ENCODE results near the gene HTR7.
"Not testable (repeated sequence)": the region's sequence is repeated elsewhere in the genome, so short reads cannot be mapped to it uniquely, and the experiment has no call there.

The HTR7 gene

DNA sequence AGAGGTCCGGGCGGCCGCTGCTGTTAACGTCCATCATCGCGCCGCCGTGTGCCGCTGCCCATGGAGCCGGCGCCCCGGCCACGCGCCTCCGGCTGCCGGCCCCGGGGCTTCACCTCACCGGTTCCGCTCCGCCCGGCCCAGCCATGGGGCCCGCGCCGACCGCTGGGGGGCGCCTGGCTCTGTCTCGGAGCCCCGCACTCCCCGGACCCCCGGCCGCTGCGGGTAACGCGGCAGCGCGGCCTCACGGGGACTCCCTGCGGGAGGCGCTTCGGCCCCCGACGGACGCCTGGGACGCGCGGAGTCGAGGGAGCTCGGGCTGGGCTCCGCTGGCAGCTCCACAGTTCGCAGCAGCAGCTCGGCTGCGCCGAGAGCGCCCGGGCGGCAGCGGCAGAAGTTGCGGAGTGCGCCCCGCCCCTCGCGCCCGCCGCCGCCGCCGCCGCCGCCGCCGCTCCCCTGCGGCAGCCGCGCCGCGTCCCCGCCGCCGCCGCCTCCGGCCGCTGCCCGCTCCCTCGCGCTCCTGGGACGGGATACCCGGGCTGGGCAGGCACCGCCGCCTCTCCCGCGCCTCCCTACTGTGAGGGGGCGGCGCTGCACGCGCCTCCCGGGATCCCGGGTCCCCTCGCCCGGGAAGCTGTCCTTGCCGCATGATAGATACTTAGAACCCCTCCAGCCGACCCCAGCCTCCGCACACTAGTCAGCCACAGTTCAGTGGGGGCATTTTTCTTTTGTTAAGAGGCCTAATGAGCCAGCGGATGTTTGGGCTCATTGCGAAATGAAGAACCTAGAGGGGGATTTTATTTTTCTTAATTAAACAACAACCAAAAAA lies at the start of gene HTR7:
Gene HTR7 (minus strand): TSS at position 405 of the 826 bp plus-strand sequence. CDS start 368 bp downstream, at position 37.
- no peaks in the 10 kb centered on the region for H3K9me3 Mint-ChIP-seq
- peak; percentile 64 to 71 for DNase-seq
- peak; percentile 89 for ATAC-seq
- H3K27ac Mint-ChIP-seq = peak within 1 kb of the TSS; percentile 68 to 76
- peak within 1 kb of the TSS; percentile 88 to 96 for H3K4me3 Mint-ChIP-seq
- H3K27me3 Mint-ChIP-seq = peaks cover 85% of the 10 kb centered on the region
- H3K4me1 Mint-ChIP-seq = peaks cover 15% of the 10 kb centered on the region

DNA sequence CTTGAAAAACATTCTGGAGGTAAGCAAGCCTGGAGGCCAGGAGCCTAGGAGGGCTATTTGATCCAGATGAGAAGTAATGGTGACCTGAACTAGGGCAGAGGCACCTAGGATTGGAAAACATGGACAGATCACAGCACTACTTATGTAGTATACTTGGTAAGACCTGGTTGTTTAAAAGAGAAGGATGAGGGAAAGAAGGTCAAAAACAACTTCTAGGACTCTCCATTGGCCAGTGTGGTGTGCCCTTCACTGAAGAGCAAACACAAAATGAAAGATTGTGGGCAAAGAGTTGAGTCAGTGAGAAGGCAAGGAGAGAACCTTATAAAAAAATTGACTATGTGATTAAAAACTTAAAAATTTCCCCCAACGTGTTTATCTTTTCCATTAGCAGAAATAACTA lies 48.8 kb upstream of the HTR7 start:
- no peak overlapping the region for H3K27ac Mint-ChIP-seq
- ATAC-seq = peak; percentile 76
- peak in 1 of 2 donors; percentile 11 for DNase-seq
- H3K27me3 Mint-ChIP-seq = no peaks in the 10 kb centered on the region
- H3K4me1 Mint-ChIP-seq = peaks cover 18% of the 10 kb centered on the region
- H3K9me3 Mint-ChIP-seq = peaks cover 0 to 4% of the 10 kb centered on the region in 2 donors
- no peak overlapping the region for H3K4me3 Mint-ChIP-seq

DNA sequence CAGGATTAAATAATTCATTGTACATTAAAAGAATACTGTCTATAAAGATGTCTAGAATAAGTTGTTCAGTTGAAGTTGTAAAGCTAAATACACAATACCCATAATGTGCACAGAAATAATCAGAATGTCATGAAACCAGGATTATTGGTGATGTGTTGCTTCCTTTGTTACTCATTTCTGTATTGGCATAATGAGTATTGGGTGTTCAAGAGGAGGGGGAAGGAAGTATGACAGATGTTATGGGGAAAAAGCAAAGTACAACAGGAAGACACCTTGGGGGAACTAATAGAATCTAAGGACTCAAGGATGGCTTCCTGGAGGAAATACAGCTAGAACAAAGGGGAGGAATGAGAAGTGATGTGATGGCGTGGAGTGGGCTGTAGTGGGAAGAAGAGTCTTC lies 48.1 kb upstream of the HTR7 start:
- no peak for DNase-seq

DNA sequence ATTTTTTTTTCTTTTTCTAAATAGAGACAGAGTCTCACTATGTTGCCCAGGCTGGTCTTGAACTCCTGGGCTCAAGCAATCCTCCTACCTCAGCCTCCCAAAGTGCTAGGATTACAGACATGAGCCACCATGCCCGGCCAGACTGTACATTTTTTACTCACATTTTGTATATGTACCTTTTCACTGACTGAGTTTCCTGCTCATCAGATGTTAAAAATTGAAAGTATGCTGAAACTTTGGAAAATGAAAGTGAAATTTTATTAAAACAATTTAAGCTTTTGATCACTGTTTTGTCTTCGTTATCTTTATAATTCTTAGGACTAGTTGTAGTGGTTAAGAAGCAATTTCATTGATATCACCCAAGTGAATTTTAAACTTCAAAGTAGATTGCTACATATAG lies 39.1 kb upstream of the HTR7 start:
- ATAC-seq, DNase-seq, H3K27me3 Mint-ChIP-seq, H3K9me3 Mint-ChIP-seq: not testable (repeated sequence)
- Mint-ChIP-seq H3K4me3 (peak overlapping the region in 1 of 2 donors; percentile 56), H3K27ac (peak overlapping the region; percentile 15 to 80), H3K4me1 (peaks cover 12% of the 10 kb centered on the region)

More for the DNA sequence above, 48.1 kb upstream of the HTR7 start:
- ATAC-seq = peak; percentile 84
- H3K9me3 Mint-ChIP-seq = peaks cover 0 to 4% of the 10 kb centered on the region in 2 donors
- peak overlapping the region in 1 of 2 donors; percentile 74 for H3K27ac Mint-ChIP-seq
- H3K4me3 Mint-ChIP-seq = peak overlapping the region in 1 of 2 donors; percentile 52
- H3K27me3 Mint-ChIP-seq = no peaks in the 10 kb centered on the region
- peaks cover 17% of the 10 kb centered on the region for H3K4me1 Mint-ChIP-seq

DNA sequence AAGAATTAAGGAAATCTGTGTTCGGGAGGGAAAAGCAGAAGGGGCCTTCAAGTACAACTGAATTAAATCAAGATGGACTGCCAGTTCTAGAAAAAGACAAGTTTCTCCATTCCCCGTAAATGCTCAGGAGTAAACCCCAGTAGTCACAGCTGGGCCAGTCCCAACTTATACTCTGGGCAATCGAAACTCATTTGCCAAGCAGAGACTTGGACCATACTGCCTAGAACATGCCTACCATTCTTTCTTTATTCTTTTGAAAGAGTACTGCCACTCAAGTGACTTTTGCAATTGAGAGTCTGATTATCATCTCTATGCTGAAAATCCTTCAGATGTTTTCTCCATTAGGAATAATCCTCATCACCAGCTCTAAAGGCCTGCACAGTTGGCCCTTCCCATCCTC lies 35.4 kb upstream of the HTR7 start:
- DNase-seq (no peak), ATAC-seq (no peak)
- Mint-ChIP-seq H3K9me3 (no peaks in the 10 kb centered on the region), H3K4me3 (no peak overlapping the region), H3K4me1 (peaks cover 12% of the 10 kb centered on the region), H3K27me3 (no peaks in the 10 kb centered on the region), H3K27ac (no peak overlapping the region)

DNA sequence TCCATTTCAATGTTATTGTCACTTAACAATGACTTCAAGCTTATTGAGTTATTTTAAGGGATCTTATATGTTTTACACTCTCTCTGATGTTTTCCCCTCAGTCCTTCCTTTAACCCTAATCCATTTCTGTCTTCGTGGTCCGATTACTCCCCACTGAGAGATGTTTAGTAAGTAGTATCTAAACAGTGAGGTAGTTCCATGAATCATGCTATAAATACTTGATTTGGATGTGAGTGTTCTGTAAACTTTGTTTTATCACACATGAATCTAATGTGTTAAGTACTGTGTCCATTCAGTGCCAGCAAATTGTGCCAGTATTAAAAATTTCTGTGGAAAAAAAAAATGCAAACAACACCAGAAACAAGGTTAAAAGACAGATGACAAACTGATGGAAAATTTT lies 32.5 kb upstream of the HTR7 start:
- ATAC-seq (no peak), DNase-seq (no peak)
- Mint-ChIP-seq H3K4me1 (no peaks in the 10 kb centered on the region), H3K27me3 (no peaks in the 10 kb centered on the region), H3K4me3 (no peak overlapping the region), H3K27ac (no peak overlapping the region), H3K9me3 (no peaks in the 10 kb centered on the region)

GRCh38 chr10:90889636-90890035 lies 31.8 kb upstream of the HTR7 start:
- DNase-seq = no peak
- H3K4me1 Mint-ChIP-seq = no peaks in the 10 kb centered on the region

DNA sequence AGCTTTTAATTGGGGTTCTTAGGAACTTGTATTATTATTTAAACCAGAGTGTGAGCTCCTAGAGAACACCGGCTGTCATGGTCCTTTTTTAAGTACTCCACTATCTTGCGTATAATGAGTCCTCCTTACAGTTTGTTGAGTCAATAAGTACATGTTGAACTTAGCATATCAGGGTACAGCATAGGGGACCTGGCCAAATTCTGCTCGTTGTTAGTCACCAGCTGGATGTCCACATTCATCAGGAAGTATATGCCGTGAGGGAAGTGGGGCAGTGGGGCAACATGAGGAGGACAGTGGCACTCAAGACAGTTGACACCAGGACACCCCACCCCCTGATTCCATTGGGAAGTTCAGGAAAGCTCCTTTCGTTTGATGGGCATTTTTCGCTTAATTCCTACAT lies 30.5 kb upstream of the HTR7 start:
- no peak for ATAC-seq
- DNase-seq = no peak
- Mint-ChIP-seq H3K4me1 (no peaks in the 10 kb centered on the region), H3K27ac (no peak overlapping the region), H3K4me3 (no peak overlapping the region), H3K27me3 (no peaks in the 10 kb centered on the region), H3K9me3 (no peaks in the 10 kb centered on the region)

More at GRCh38 chr10:90889636-90890035, 31.8 kb upstream of the HTR7 start:
- Mint-ChIP-seq H3K4me3 (no peak overlapping the region), H3K27ac (no peak overlapping the region), H3K9me3 (no peaks in the 10 kb centered on the region), H3K27me3 (no peaks in the 10 kb centered on the region)
- ATAC-seq = no peak

GRCh38 chr10:90887555-90887954 lies 29.7 kb upstream of the HTR7 start:
- Mint-ChIP-seq H3K27ac (no peak overlapping the region), H3K4me1 (no peaks in the 10 kb centered on the region), H3K27me3 (no peaks in the 10 kb centered on the region), H3K4me3 (no peak overlapping the region), H3K9me3 (no peaks in the 10 kb centered on the region)
- no peak for DNase-seq
- no peak for ATAC-seq

DNA sequence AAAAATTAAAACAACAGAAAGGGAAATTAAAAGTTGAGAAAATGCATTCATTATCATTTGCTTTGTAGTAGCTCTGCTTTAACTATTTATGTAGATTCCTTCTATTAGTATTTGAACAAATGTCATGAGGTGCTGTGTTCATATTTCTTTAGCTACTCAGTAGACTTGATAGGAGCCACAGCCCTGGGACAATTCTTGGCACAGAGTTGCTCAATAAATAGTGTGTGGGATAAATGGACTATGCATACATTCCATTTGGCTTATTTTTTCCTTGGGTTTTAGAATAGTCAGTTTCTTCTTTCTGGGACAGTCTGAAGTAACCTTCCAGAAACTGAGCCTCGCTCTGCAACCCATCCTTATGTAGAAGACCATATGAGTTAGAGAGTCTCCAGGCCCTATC lies 27.3 kb upstream of the HTR7 start:
- no peaks in the 10 kb centered on the region for H3K4me1 Mint-ChIP-seq
- no peak for DNase-seq

DNA sequence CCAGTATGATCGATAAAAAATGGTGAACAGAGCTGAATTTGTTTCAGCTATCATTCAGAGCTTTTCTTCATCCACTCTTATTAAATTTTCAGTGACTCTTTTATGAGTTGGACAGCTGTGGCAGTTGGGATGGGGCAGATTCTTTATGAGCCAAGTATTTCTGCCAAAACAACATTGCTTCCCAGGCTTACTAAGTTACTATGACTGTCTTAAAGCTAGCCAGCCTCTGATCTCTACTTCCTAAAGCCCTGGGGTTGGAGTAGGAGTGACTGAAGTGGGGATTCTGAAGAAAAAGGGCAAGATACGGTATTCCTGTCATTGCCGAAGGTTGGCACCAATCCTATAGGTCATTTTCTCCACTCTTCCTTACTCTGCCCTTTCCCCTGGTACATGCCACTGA lies 26.6 kb upstream of the HTR7 start:
- H3K27me3 Mint-ChIP-seq = no peaks in the 10 kb centered on the region
- H3K9me3 Mint-ChIP-seq = no peaks in the 10 kb centered on the region
- H3K4me1 Mint-ChIP-seq = no peaks in the 10 kb centered on the region
- no peak for ATAC-seq
- H3K4me3 Mint-ChIP-seq = no peak overlapping the region
- no peak overlapping the region for H3K27ac Mint-ChIP-seq
- no peak for DNase-seq

More for the DNA sequence above, 27.3 kb upstream of the HTR7 start:
- no peak overlapping the region for H3K4me3 Mint-ChIP-seq
- H3K27me3 Mint-ChIP-seq = no peaks in the 10 kb centered on the region
- ATAC-seq = no peak
- H3K9me3 Mint-ChIP-seq = no peaks in the 10 kb centered on the region
- H3K27ac Mint-ChIP-seq = no peak overlapping the region

- H3K9me3 Mint-ChIP-seq, DNase-seq, H3K27me3 Mint-ChIP-seq, H3K4me3 Mint-ChIP-seq, H3K4me1 Mint-ChIP-seq: not testable (repeated sequence)
- peak overlapping the region in 1 of 2 donors; percentile 65 for H3K27ac Mint-ChIP-seq
- ATAC-seq = peak; percentile 46
Observed at GRCh38 chr10:90880059-90880719, 22.4 kb upstream of the HTR7 start.

DNA sequence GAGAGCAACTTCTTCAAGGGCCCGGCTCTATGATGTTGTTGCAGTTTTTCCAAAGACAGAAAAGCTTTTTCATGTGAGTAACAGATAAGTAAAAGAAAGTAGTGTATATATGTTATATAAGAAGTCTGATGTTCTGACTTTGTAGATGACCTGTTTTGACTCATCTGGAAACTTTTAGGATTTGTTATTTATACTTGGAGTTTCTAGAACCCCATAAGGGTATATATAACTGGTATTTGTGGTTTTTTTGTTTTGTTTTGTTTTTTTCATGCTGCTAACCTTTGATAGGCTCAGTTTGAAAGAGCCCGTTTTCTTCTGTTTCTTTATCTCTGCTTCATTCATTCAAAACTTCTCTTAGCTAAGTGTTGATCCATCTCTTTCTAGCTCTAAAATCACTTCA lies 21.2 kb upstream of the HTR7 start:
- H3K27me3 Mint-ChIP-seq = no peaks in the 10 kb centered on the region
- H3K4me3 Mint-ChIP-seq = no peak overlapping the region
- ATAC-seq = no peak
- H3K27ac Mint-ChIP-seq = no peak overlapping the region
- H3K4me1 Mint-ChIP-seq = peaks cover 4% of the 10 kb centered on the region
- no peak for DNase-seq
- H3K9me3 Mint-ChIP-seq = no peaks in the 10 kb centered on the region

DNA sequence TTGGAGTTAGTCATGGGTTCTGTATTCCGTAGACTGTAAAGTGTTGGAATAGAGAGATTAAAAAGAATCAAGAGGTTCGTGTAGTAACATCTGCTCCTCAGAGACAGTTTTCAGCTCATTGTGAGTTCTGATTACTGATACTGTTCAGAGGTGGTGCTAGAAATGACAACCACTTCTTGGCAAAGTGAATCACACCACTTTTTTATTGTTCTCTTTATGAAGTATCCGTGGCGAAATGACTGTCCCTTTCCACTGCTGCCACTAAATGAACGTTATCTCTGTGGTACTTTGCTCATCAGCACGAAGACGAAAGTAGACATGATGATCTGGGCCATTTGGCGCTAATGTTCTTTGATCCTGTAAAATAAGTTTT lies 14.8 kb upstream of the HTR7 start:
- peak overlapping the region; percentile 99 to 100 for H3K4me3 Mint-ChIP-seq
- peaks cover 7 to 9% of the 10 kb centered on the region in 2 donors for H3K9me3 Mint-ChIP-seq
- peak overlapping the region; percentile 97 to 98 for H3K27ac Mint-ChIP-seq
- peaks cover 26% of the 10 kb centered on the region for H3K27me3 Mint-ChIP-seq
- DNase-seq (peak in 1 of 2 donors; percentile 21), ATAC-seq (peak; percentile 49)
- H3K4me1 Mint-ChIP-seq = peaks cover 23% of the 10 kb centered on the region

DNA sequence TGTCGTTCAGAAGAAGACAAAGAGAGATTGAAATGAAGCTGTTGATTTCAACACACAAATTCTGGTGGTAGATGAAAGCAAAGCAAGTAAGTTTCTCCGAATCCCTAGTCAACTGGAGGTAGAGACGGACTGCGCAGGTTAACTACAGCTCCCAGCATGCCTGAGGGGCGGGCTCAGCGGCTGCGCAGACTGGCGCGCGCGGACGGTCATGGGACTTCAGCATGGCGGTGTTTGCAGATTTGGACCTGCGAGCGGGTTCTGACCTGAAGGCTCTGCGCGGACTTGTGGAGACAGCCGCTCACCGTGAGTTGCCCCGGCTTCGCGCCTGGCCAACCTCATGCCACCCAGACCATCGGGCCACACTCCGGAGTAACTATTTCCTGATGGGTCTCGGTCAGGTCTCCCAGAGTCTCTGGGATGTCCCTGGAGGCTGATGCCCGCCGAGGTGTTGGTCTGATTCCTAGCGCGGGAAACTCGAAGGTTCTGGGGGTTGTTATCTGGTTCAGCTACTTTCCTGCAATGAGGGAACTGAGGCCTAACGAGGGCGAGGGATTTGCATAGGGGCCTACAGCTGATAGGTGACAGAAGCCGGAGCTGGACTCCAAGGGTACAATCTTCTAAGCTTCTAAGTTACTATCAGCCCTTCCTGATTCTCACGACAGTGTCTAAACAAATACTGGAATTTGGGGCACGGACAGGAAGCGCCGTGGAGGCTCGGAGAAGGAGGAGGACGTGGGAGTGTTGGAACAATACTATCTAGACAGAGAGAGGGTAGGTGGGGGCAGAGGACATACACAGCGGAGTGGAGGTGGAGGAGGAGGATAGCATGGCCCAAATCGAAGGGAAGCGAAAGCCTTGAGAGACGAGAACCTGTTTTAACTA lies 14.2 kb upstream of the HTR7 start, which contains the start of gene RPP30:
Gene RPP30 (plus strand): TSS at position 209 of the 882 bp plus-strand sequence. CDS start 13 bp downstream, at position 222.
- Mint-ChIP-seq H3K9me3 (peaks cover 7 to 9% of the 10 kb centered on the region in 2 donors), H3K27ac (peak within 1 kb of the TSS; percentile 97 to 98), H3K4me1 (peaks cover 23% of the 10 kb centered on the region), H3K4me3 (peak within 1 kb of the TSS; percentile 99 to 100), H3K27me3 (peaks cover 26% of the 10 kb centered on the region)
- DNase-seq (peak; percentile 73 to 83), ATAC-seq (peak; percentile 97)
